Pancreas (tissue), 10 donors: ENCODE measurements around the gene IRAK1. TPM values are rescaled to one million over a fixed set of nuclear protein-coding genes. Genes with fewer than 3 reads are reported as not detected.
A peak's percentile ranks its signal among the peaks of the same experiment; 100 is the strongest.

ENCODE experiments used
- ATAC-seq, 4 donors: fragments of 200-7000 bp; cut with Tn5 transposase; one replicate each; pipeline versions ENCODE4 v1.8.0 to v1.9.1; 2020; ENCODE audit warnings: mild to moderate bottlenecking in 4 of 4, moderate library complexity in 4 of 4
- DNase-seq, 6 donors: peaks; one replicate each; pipeline ENCODE4 v3.0.0-alpha.2; 2020
- FAIRE-seq: peaks from 2 replicates; lab custom pipeline; 2012; peaks lifted over from hg19 to GRCh38; lab: Jason Lieb, UNC
- H3K27ac ChIP-seq, 4 donors: fragments of 200-600 bp; sonication (generic); 1 replicate in 3 of 4; 2 replicates in 1 of 4; pipeline versions ENCODE4 v1.5.0 to v1.8.0; 2020
- H3K27me3 ChIP-seq, 4 donors: fragments of 200-600 bp; one replicate each; pipeline ENCODE4 v1.8.0; 2021
- H3K36me3 ChIP-seq, 3 donors: fragments of 200-600 bp; sonication (generic) in 1 of 3; one replicate each; pipeline versions ENCODE4 v1.5.0 to v1.8.0; 2020 to 2021
- H3K4me1 ChIP-seq, 3 donors: fragments of 200-600 bp; one replicate each; pipeline ENCODE4 v1.8.0; 2021
- H3K4me3 ChIP-seq, 4 donors: fragments of 200-600 bp; sonication (generic) in 2 of 4; one replicate each; pipeline versions ENCODE4 v1.5.0 to v1.8.0; 2020 to 2021
- H3K9me3 ChIP-seq, 4 donors: fragments of 200-600 bp; one replicate each; pipeline ENCODE4 v1.8.0; 2021
- CTCF ChIP-seq, 4 donors: fragments of 200-600 bp; sonication (generic) in 3 of 4; IDR thresholded peaks; one replicate each; pipeline versions ENCODE4 v1.5.0 to v1.8.0; 2021; ENCODE audit warnings: antibody characterized with exemption in 4 of 4
- WGBS, 2 donors: extraction: QIAGEN DNeasy Blood & Tissue Kit; methylation state at CpG; one replicate each; pipeline ENCODE4 v1.1.7; 2013; 5-methylcytosine and 5-hydroxymethylcytosine counted together
- intact Hi-C, 3 donors: fragments of 100-400 bp; cut with DNase I; formaldehyde crosslinking; loops; one replicate each; pipeline versions ENCODE4 v1.11.1 to v1.14.2; 2022
- polyA plus RNA-seq, 2 donors: library from polyadenylated mRNA; stranded (reverse); fragments of 200-250 nt; gene quantifications; one replicate each; pipeline ENCODE4 v1.2.3, GENCODE V29; 2013
- total RNA-seq, 6 donors: library from RNA; stranded (reverse); fragmentation: NEBNext Ultra II Directional in 4 of 6; extraction: Animal tissue kit (Norgen Biotek cat#: 25700) in 4 of 6; gene quantifications; one replicate each; pipeline versions ENCODE4 v1.2.1 to v1.2.4, GENCODE V29; 2021 to 2023
- donor health status: healthy with polysubstance abuse.
- donor health status: DM: no; HTN: no; CAD: no; lungs with moderate emphysema.
- donor health status: DM: no; HTN: no; CAD: no.
- donor health status: control.
- donor health status: control.
- donor health status: Bipolar disorder and iron deficiency.
- donor health status: DM: yes; HTN: yes; CAD: no.
- donor health status: DM: no; HTN: no; CAD: no.
- donor health status: DM: no; HTN: no; CAD: no.
- donor health status: DM: yes; HTN: yes; CAD: no.

The IRAK1 gene
- total and polyA plus RNA-seq, 8 donors = 35.8 to 103 (median 60.4) TPM

- peak overlapping the region in 1 of 4 donors; percentile 36 for H3K27ac ChIP-seq
These were observed 51.0 kb downstream of the IRAK1 start for GRCh38 chrX:153968754-153969124.

GRCh38 chrX:153968255-153968654 is 51.4 kb downstream of the IRAK1 start:
- intact Hi-C loops = no loop called here
- DNase-seq (peak in 1 of 6 donors; percentile 38), ATAC-seq (no peak), FAIRE-seq (no peak)
- TF ChIP-seq CTCF (IDR thresholded peaks at IDR 0.05) = no peak
- peaks cover 0 to 6% (median 0%) of the 10 kb centered on the region in 3 donors for H3K4me1 ChIP-seq
- peak overlapping the region in 1 of 4 donors; percentile 66 for H3K4me3 ChIP-seq
- peak overlapping the region in 1 of 4 donors; percentile 36 for H3K27ac ChIP-seq
- H3K9me3 ChIP-seq = no peaks in the 10 kb centered on the region
- no peaks in the 10 kb centered on the region for H3K27me3 ChIP-seq
- no peaks in the 10 kb centered on the region for H3K36me3 ChIP-seq
- 41 to 76% methylated on average over 9 of the region's 9 CpGs for WGBS, 2 donors

More at GRCh38 chrX:153968754-153969124, 51.0 kb downstream of the IRAK1 start:
- no peak for TF ChIP-seq CTCF (IDR thresholded peaks at IDR 0.05)
- peak overlapping the region in 1 of 4 donors; percentile 66 for H3K4me3 ChIP-seq
- intact Hi-C loops = no loop called here
- H3K9me3 ChIP-seq = no peaks in the 10 kb centered on the region
- no peak for ATAC-seq
- peaks cover 0 to 6% (median 0%) of the 10 kb centered on the region in 3 donors for H3K4me1 ChIP-seq
- DNase-seq = peak in 2 of 6 donors; percentile 55 to 64
- 11 to 41% methylated on average over 12 of the region's 12 CpGs for WGBS, 2 donors
- FAIRE-seq = no peak
- no peaks in the 10 kb centered on the region for H3K36me3 ChIP-seq
- H3K27me3 ChIP-seq = no peaks in the 10 kb centered on the region

GRCh38 chrX:153967536-153968224 is 52.0 kb downstream of the IRAK1 start:
- WGBS, 2 donors = 53 to 76% methylated on average over 16 of the region's 16 CpGs
- peaks cover 0 to 6% (median 0%) of the 10 kb centered on the region in 3 donors for H3K4me1 ChIP-seq
- intact Hi-C loops = no loop called here
- DNase-seq (peak in 2 of 6 donors; percentile 48 to 60), FAIRE-seq (no peak), ATAC-seq (no peak)
- peak overlapping the region in 1 of 4 donors; percentile 37 for H3K27ac ChIP-seq
- H3K4me3 ChIP-seq = no peak overlapping the region
- TF ChIP-seq CTCF (IDR thresholded peaks at IDR 0.05) = no peak
- no peaks in the 10 kb centered on the region for H3K36me3 ChIP-seq
- no peaks in the 10 kb centered on the region for H3K9me3 ChIP-seq
- no peaks in the 10 kb centered on the region for H3K27me3 ChIP-seq

GRCh38 chrX:153966841-153967535 is 52.7 kb downstream of the IRAK1 start:
- no peak overlapping the region for H3K4me3 ChIP-seq
- no peaks in the 10 kb centered on the region for H3K9me3 ChIP-seq
- intact Hi-C loops = no loop called here
- TF ChIP-seq CTCF (IDR thresholded peaks at IDR 0.05) = no peak
- ATAC-seq (no peak), FAIRE-seq (no peak), DNase-seq (peak in 1 of 6 donors; percentile 50)
- H3K27ac ChIP-seq = peak overlapping the region in 2 of 4 donors; percentile 19 to 37
- WGBS, 2 donors = 56 to 77% methylated on average over 14 of the region's 14 CpGs
- no peaks in the 10 kb centered on the region for H3K27me3 ChIP-seq
- peaks cover 0 to 1% (median 1%) of the 10 kb centered on the region in 3 donors for H3K36me3 ChIP-seq
- peaks cover 0 to 6% (median 0%) of the 10 kb centered on the region in 3 donors for H3K4me1 ChIP-seq
